Kidney (tissue), 14 donors: ENCODE measurements around the gene PDHB. TPM values are rescaled to one million over a fixed set of nuclear protein-coding genes. Genes with fewer than 3 reads are reported as not detected.

Experiments
- DNase-seq, 5 donors: peaks; one replicate each; pipeline ENCODE4 v3.0.0-alpha.2; 2013 to 2020
- FAIRE-seq: peaks from 2 replicates; lab custom pipeline; 2012; peaks lifted over from hg19 to GRCh38; lab: Jason Lieb, UNC
- H3K27ac ChIP-seq, 2 donors: one replicate each; pipeline ENCODE4 v1.7.0; 2013; ENCODE audit warnings: low read depth in 2 of 2, low read length in 2 of 2, inconsistent platforms in 1 of 2
- H3K27me3 ChIP-seq: one replicate; pipeline ENCODE4 v1.7.1; 2013; ENCODE audit warnings: low read length, inconsistent platforms; ENCODE audit not compliant: control insufficient read depth, insufficient read depth
- H3K36me3 ChIP-seq, 3 donors: one replicate each; pipeline versions ENCODE4 v1.7.0 to v1.7.1; 2013; ENCODE audit warnings: low read length in 3 of 3, control low read depth in 1 of 3, inconsistent platforms in 1 of 3; ENCODE audit not compliant: insufficient read depth in 3 of 3, control insufficient read depth in 2 of 3
- H3K4me1 ChIP-seq, 3 donors: one replicate each; pipeline versions ENCODE4 v1.7.0 to v1.7.1; 2013; ENCODE audit warnings: low read length in 3 of 3, inconsistent platforms in 1 of 3, low read depth in 1 of 3; ENCODE audit not compliant: control insufficient read depth in 2 of 3, insufficient read depth in 2 of 3
- H3K4me3 ChIP-seq, 3 donors: one replicate each; pipeline versions ENCODE4 v1.7.0 to v1.8.1; 2013; ENCODE audit warnings: low read length in 3 of 3, control low read depth in 1 of 3, inconsistent platforms in 1 of 3
- H3K9ac ChIP-seq, 3 donors: one replicate each; pipeline versions ENCODE4 v1.7.0 to v1.7.1; 2013; ENCODE audit warnings: low read length in 3 of 3, control low read depth in 1 of 3, inconsistent platforms in 1 of 3
- H3K9me3 ChIP-seq, 3 donors: one replicate each; pipeline versions ENCODE4 v1.7.0 to v1.7.1; 2013; ENCODE audit warnings: low read length in 3 of 3, control low read depth in 1 of 3, inconsistent platforms in 1 of 3; ENCODE audit not compliant: control insufficient read depth in 2 of 3, insufficient read depth in 1 of 3
- intact Hi-C: fragments of 100-400 bp; cut with DNase I; formaldehyde crosslinking; loops from one replicate; pipeline ENCODE4 v1.11.1; 2022
- polyA plus RNA-seq: library from polyadenylated mRNA; stranded (reverse); fragments of 350-450 nt; fragmentation: Illumina TruSeq; extraction: RNeasy Lipid Tissue Mini Kit (QIAGEN cat#74804); gene quantifications from one replicate; pipeline ENCODE4 v1.2.3, GENCODE V29; 2014; ENCODE audit warnings: low read depth, low replicate concordance; ENCODE audit not compliant: insufficient read depth
- total RNA-seq: library from RNA; stranded (reverse); fragmentation: NEBNext Ultra II Directional; extraction: Animal tissue kit (Norgen Biotek cat#: 25700); gene quantifications from one replicate; pipeline ENCODE4 v1.2.1, GENCODE V29; 2021
- TF ChIP-seq, protein P1 (sequence below): IDR thresholded peaks from 3 replicates; pipeline ENCODE4 v1.5.1; 2012; ENCODE audit warnings: mild to moderate bottlenecking, moderate library complexity, borderline replicate concordance; ENCODE audit not compliant: insufficient read depth; ENCODE audit errors: extremely low read depth
- donor health status: control.
- donor health status: control.
- donor health status: control.
- donor health status: control.
- donor health status: control.
- donor health status: DM: yes; HTN: yes; CAD: no.
- donor health status: Normal renal cell carcinoma (clear cell type).

Gene PDHB
- total and polyA plus RNA-seq, 2 donors from 2014 or later: 71.7 to 138 TPM

DNA sequence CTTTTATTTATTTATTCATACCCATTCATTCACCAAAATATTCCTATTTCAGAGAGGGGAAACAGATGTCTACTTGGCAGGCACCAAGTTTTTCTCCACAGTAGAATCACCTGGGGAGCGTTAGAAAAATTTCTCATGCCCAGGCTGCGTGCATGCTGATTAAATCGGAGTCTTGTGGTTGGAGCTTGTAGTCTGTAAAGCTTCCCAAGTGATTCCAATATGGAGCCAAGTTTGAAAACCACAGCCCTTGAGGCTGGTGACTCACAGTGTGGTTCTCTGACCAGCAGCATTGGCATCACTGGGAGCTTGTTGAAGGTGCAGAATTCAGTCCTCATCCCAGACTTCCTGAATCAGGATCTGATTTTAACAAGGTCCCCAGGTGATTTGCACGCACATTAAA is 49.7 kb downstream of the PDHB start:
- Histone ChIP-seq H3K9me3 (no peaks in the 10 kb centered on the region), H3K27me3 (no peaks in the 10 kb centered on the region), H3K4me1 (peaks cover 6 to 26% (median 16%) of the 10 kb centered on the region in 3 donors), H3K4me3 (no peak overlapping the region), H3K27ac (no peak overlapping the region), H3K9ac (no peak overlapping the region), H3K36me3 (peaks cover 0 to 6% (median 4%) of the 10 kb centered on the region in 3 donors)
- no peak for FAIRE-seq
- TF ChIP-seq, protein P1, sequence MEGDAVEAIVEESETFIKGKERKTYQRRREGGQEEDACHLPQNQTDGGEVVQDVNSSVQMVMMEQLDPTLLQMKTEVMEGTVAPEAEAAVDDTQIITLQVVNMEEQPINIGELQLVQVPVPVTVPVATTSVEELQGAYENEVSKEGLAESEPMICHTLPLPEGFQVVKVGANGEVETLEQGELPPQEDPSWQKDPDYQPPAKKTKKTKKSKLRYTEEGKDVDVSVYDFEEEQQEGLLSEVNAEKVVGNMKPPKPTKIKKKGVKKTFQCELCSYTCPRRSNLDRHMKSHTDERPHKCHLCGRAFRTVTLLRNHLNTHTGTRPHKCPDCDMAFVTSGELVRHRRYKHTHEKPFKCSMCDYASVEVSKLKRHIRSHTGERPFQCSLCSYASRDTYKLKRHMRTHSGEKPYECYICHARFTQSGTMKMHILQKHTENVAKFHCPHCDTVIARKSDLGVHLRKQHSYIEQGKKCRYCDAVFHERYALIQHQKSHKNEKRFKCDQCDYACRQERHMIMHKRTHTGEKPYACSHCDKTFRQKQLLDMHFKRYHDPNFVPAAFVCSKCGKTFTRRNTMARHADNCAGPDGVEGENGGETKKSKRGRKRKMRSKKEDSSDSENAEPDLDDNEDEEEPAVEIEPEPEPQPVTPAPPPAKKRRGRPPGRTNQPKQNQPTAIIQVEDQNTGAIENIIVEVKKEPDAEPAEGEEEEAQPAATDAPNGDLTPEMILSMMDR: no peak
- no peak for DNase-seq
- intact Hi-C loops: no loop called here

DNA sequence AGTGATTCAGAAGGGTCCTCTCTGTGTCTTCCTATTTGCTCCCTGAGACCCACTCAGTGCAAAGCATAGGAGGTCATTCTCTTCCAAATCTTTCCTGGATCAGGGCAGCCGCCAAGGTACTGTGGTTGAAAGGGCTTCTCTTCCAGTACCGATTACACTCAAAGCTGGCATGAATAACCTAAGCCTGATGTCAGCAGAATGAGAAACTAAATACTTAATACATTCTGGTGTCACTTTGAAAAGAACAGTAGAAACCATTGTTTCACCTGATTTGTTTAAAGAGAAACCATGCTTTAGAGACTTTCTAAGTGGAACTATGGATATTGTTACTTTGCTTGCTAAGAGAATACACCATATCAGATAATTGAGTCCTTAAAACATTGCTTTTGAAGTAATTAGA is 50.2 kb downstream of the PDHB start:
- no peaks in the 10 kb centered on the region for H3K27me3 ChIP-seq
- no peak for FAIRE-seq

DNA sequence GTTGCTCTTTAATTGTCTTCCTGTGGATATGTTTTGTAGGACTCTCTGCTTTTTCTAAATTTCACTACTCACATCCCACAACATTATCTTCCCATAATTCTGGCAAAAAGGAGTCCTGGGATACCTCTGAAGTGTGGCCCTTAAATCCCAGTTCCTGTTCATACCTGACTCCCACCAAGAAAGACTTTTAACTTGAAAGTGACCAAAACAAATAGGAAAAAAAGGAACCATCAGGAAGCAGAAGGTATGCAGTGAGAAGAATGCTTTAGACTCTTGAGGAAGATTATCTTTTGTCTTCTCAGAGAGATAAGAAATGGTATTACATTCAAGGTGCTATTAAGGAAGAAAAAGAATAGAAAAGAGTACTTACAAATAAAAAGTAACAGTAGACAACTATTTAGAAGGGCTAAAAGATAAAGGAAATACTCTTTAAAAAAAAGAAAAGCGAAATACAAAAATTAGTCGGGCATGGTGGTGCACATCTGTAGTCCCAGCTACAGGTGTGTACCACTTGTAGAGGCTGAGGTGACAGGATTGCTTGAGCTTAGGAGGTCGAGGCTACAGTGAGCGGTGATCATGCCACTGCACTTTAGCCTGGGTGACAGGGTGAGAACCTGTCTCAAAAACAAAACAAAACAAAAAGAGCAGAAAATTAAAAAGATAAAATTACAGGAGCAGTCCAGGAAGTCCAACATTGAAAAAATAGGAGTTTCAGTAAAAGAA is 54.1 kb downstream of the PDHB start:
- Histone ChIP-seq H3K9ac (no peak overlapping the region), H3K4me1 (peaks cover 0 to 3% (median 0%) of the 10 kb centered on the region in 3 donors), H3K4me3 (no peak overlapping the region), H3K36me3 (peaks cover 0 to 4% (median under 1%) of the 10 kb centered on the region in 3 donors), H3K9me3 (no peaks in the 10 kb centered on the region), H3K27ac (no peak overlapping the region), H3K27me3 (no peaks in the 10 kb centered on the region)
- FAIRE-seq: no peak
- TF ChIP-seq, protein P1: no peak
- DNase-seq: no peak
- intact Hi-C loops: no loop called here

More for the DNA sequence above, 50.2 kb downstream of the PDHB start:
- peaks cover 6 to 24% (median 16%) of the 10 kb centered on the region in 3 donors for H3K4me1 ChIP-seq
- H3K9me3 ChIP-seq: no peaks in the 10 kb centered on the region
- TF ChIP-seq, protein P1: no peak
- no peak overlapping the region for H3K9ac ChIP-seq
- no peak overlapping the region for H3K27ac ChIP-seq
- no peak overlapping the region for H3K4me3 ChIP-seq
- peaks cover 0 to 6% (median 4%) of the 10 kb centered on the region in 3 donors for H3K36me3 ChIP-seq
- DNase-seq: no peak
- intact Hi-C loops: no loop called here

DNA sequence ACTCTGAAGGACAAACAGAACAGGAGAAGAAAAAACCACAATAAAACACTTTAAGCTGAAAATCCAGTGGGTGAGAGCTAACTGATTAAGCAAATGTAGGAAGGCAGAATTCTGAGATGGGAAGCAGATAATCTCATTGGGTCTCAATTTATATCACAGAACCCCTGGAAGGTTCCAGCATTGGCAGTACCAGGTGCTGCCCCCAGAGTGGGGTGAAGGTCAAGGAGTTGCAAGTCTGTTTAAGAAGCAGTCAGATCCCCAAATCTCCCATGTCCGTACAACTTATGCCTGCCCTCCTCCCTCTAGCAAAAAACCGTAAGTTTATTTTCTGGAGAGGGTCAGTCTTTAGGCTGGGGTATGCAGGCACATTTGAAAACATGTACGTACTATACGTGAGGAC is 55.9 kb downstream of the PDHB start:
- Histone ChIP-seq H3K9ac (no peak overlapping the region), H3K4me1 (no peaks in the 10 kb centered on the region), H3K27me3 (no peaks in the 10 kb centered on the region), H3K36me3 (no peaks in the 10 kb centered on the region), H3K27ac (peak overlapping the region in 1 of 2 donors; percentile 27), H3K4me3 (no peak overlapping the region), H3K9me3 (no peaks in the 10 kb centered on the region)
- DNase-seq: peak in 1 of 5 donors; percentile 25
- FAIRE-seq: no peak
- intact Hi-C loops: no loop called here
- TF ChIP-seq, protein P1: no peak
